Prostate gland (tissue), 2 donors: ENCODE results near the gene ZNF385B.

Source experiments
- CTCF ChIP-seq, 4 experiments: fragments of 200-600 bp in 2 of 4; fragments of 450-650 bp in 2 of 4; sonication (generic) in 2 of 4; IDR thresholded peaks; 1 replicate in 3 of 4; 2 replicates in 1 of 4; pipeline ENCODE4 v1.5.1; 2016 to 2019; ENCODE audit warnings: antibody characterized with exemption in 4 of 4, mild to moderate bottlenecking in 2 of 4, moderate library complexity in 2 of 4
- POLR2A ChIP-seq: fragments of 450-650 bp; IDR thresholded peaks from one replicate; pipeline ENCODE4 v1.6.1; 2016; ENCODE audit warnings: antibody characterized with exemption, mild to moderate bottlenecking
- POLR2AphosphoS5 ChIP-seq: sonication (generic); formaldehyde crosslinking; IDR thresholded peaks from one replicate; pipeline ENCODE4 v1.6.1; 2017; ENCODE audit warnings: antibody characterized with exemption

- TF ChIP-seq POLR2A (no peak), CTCF (IDR thresholded peaks at IDR 0.05) (no peak), POLR2AphosphoS5 (no peak)
Observed at GRCh38 chr2:179860255-179861026, 971 bp downstream of the ZNF385B start.
